Hepatic stellate cell (primary cell): ENCODE measurements around the gene FOLR1.
A peak's percentile ranks its signal among the peaks of the same experiment; 100 is the strongest.

Experiments used
- DNase-seq: peaks from one replicate; pipeline ENCODE4 v3.0.0; 2011; ENCODE audit warnings: low spot score

The FOLR1 gene

GRCh38 chr11:72223615-72224563 is 31.9 kb downstream of the FOLR1 start:
- DNase-seq = peak; percentile 72

GRCh38 chr11:72224564-72225410 is 32.8 kb downstream of the FOLR1 start, which contains the start of gene INPPL1:
Gene INPPL1 (plus strand): TSS chr11:72224767. CDS start chr11:72224985, 218 bp downstream.
- no peak for DNase-seq

DNA sequence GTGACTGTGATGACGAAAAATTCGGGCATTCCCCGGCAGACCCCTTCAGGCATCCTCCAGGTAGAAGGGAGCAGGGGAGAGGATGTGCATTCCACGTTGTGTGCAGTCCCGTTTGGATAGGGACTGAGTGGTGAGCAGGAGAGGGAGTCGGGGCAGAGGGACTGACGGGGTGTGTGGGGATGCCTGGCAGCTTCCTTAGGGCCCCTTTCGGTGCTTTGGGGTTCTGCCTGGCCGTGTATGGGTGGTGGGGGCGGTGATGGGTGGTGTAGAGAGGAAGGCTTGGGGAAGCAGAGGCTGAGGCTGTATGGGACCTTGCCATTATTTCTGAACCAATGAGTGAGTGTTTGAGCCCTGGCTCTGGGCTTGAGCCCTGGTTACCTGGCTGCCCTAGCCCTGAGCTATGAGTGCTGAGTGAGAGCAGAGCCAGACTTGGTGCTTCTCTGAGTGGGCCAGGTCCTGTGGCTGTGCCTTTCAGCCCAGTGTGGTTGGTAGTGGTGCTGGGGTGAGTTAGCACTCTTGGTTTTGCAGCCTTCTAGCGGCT is 33.5 kb downstream of the FOLR1 start:
- DNase-seq = no peak

- DNase-seq = no peak
Measured at GRCh38 chr11:72226701-72227100, 34.8 kb downstream of the FOLR1 start.

DNA sequence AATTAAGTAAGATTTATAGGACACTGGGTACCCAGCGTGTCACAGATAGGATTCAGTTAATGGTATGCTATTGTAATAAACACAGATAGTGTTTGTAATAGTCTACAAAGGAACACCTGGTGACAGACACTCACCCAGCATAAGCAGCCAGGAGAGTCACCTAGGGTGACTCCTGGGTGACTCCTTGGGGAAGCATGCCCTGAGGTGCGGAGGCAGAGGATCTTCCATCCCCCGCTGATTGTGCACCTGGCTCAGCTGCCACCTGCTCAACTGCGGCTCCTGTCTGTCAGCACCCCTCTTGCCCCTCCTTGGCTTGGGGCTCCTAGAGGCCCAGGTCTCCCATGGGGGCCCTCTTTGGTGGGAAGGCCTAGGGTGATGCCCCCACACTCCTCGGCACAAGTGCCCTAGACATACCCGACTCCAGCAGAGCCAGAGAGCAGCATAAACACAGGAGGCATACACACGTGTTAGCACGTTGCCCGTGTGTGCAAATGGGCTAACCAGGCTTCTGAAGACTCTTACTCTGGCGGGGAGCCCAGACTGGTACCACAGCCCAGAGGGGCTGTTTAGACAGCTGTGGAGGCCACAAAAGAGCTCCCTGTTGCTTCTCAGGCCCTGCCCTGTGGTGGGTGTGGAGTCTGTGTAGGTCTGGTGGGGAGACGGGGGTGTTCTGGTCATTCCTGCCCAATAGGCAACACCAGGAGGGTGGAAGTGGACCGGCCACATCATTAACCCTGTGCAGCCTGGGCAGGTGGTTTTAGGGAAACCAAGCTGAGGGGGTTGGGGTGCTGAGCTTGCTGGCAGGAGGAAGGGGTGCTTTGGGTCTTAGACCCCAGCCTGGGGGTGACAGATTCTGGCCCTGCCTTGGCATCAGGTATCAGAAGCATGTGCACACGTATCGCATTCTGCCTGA is 35.6 kb downstream of the FOLR1 start:
- no peak for DNase-seq

GRCh38 chr11:72228229-72228843 is 36.4 kb downstream of the FOLR1 start:
- DNase-seq = no peak

- no peak for DNase-seq
Measured at GRCh38 chr11:72228844-72229231, 36.9 kb downstream of the FOLR1 start.

DNA sequence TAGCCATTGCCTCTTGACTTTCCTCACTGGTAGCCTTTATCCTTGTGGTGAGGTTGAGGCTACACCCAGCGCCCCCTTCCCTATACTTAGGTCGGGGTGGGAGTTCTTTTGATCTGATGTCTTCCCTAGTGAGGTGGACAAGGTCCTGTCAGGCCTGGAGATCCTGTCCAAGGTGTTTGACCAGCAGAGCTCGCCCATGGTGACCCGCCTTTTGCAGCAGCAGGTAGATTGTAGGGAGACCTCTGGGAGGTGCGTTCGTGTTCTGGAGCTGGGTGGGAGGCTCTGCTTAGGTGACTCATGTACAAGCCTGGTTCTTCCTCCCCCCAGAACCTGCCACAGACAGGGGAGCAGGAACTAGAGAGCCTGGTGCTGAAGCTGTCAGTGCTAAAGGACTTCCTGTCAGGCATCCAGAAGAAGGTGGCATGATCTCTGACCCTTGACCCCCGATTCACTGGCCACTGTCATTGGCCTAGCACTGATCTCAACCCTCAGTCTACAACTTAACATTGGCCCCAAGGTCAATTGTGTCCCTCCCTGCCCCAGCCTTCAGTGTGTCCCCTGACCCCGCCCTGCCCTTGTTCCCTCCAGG is 37.5 kb downstream of the FOLR1 start:
- no peak for DNase-seq

DNA sequence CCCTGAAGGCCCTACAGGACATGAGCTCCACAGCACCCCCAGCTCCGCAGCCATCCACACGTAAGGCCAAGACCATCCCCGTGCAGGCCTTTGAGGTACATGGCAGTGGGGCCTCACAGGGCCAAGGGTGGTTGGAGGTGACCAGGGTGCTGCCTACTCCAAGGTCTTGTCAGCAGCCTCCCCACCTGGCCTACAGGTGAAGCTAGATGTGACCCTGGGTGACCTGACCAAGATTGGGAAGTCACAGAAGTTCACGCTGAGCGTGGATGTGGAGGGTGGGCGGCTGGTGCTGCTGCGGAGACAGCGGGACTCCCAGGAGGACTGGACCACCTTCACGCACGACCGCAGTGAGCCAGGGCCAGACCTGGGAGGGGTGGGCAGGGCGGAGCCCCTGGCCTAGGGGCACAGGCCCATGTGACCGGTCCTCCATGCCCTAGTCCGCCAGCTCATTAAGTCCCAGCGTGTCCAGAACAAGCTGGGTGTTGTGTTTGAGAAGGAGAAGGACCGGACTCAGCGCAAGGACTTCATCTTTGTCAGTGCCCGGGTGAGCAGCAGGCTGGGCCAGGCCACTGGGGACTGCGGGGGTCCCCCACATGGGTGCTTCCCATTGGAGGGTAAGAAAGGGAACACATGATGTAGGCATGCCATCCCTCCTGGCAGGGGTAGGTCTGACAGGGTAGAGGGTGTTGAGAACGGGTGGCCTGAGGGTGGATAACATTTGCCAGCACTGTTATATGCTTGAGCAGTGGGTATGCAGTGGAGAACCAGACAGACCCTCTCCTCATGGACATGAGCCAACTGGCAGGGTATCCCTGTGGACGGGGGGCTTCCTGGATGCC is 38.2 kb downstream of the FOLR1 start:
- DNase-seq = no peak

DNA sequence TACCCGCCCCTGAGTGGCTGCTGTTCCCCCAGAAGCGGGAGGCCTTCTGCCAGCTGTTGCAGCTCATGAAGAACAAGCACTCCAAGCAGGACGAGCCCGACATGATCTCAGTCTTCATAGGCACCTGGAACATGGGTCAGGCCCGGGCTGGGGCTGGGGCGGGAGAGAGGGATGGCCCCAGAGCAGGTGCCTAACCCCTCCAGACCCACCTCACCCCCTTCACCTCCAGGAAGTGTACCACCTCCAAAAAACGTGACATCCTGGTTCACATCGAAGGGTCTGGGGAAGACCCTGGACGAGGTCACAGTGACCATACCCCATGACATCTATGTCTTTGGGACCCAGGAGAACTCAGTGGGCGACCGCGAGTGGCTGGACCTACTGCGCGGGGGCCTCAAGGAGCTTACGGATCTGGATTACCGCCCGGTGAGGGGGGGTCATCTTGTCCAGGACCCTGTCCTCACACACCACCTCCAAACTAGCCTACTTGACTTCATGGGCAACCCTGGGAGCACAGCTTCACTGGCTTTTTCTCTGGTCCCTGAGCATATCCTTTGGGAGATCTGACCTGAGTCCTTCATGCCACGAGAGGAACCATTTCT is 38.9 kb downstream of the FOLR1 start:
- DNase-seq = no peak

- DNase-seq = no peak
Measured at GRCh38 chr11:72231396-72232259, 39.7 kb downstream of the FOLR1 start.

DNA sequence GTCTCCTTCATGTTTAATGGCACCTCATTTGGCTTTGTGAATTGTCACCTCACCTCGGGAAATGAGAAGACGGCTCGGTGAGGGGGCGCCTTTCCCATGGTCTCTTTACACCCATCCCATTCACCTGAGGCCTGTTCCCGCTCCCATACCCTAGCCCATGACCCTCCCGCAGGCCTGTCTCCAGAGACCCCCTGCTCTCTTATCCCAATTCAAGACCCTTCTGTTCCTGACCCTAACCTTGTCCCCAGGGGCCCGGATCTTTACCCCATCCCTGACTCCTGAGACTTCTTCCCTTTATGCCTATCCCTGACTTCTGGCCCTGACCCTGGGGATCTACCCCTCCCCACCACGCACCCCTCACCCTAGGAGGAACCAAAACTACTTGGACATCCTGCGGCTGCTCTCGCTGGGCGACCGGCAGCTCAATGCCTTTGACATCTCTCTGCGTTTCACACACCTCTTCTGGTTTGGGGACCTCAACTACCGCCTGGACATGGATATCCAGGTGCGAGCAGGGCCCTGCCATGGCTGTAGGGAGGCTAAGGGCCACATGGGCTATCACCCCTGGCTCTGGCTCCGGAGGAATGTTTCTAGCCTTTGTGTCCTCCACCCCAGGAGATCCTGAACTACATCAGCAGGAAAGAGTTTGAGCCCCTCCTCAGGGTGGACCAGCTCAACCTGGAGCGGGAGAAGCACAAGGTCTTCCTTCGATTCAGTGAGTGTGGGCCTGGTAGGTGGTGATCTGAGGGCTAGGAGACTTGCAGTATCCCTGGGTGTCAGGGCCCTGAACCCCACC is 40.5 kb downstream of the FOLR1 start:
- DNase-seq = no peak

- no peak for DNase-seq
Measured at GRCh38 chr11:72233056-72233772, 41.3 kb downstream of the FOLR1 start.

- no peak for DNase-seq
Measured at GRCh38 chr11:72233773-72234513, 42.0 kb downstream of the FOLR1 start.

DNA sequence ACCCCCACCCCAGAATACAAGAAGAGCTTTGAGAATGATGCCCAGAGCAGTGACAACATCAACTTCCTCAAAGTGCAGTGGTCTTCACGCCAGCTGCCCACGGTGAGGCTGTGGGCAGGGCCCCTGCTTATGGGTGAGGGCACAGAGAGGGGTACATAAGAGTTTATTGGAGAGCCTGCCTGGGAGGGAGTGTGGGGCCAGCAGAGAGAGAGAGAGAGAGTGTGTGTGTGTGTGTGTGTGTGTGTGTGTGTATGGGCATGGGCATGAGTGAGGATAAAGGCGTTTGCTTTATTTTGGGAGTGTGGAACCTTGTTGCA is 42.5 kb downstream of the FOLR1 start:
- DNase-seq = no peak

- DNase-seq = no peak
Measured at GRCh38 chr11:72234920-72235319, 43.0 kb downstream of the FOLR1 start.
